Brain pericyte (primary cell): Measurements from ENCODE around the gene TNNI3.
"Not testable (repeated sequence)": the region's sequence is repeated elsewhere in the genome, so short reads cannot be mapped to it uniquely, and the experiment has no call there.

Experiments
- DNase-seq: peaks from one replicate; pipeline ENCODE4 v3.0.0-alpha.2; 2012; ENCODE audit warnings: low read depth, low spot score

The TNNI3 gene

GRCh38 chr19:55173186-55173713 is 15.7 kb upstream of the TNNI3 start:
- no peak for DNase-seq

GRCh38 chr19:55172741-55173140 is 15.2 kb upstream of the TNNI3 start:
- DNase-seq = no peak

DNA sequence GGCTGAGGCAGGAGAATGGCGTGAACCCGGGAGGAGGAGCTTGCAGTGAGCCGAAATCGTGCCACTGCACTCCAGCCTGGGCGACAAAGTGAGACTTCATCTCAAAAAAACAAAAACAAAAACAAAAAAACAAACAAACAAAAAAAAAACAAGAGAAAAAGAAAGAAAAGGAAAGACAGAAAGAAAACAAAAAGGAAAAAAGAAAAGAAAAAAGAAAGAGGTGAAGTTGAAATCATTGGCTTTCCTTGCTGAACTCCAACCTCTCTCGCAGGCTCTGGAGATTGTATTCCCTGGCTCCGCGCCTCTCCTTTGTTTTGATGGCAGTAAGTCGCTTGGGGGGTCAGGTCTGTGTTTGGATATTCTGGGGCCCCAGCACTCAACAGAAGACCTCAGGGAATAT is 14.8 kb upstream of the TNNI3 start:
- DNase-seq = not testable (repeated sequence)

- DNase-seq = no peak
Measured at GRCh38 chr19:55171440-55171839, 13.9 kb upstream of the TNNI3 start.

GRCh38 chr19:55169136-55169535 is 11.6 kb upstream of the TNNI3 start:
- DNase-seq = no peak

DNA sequence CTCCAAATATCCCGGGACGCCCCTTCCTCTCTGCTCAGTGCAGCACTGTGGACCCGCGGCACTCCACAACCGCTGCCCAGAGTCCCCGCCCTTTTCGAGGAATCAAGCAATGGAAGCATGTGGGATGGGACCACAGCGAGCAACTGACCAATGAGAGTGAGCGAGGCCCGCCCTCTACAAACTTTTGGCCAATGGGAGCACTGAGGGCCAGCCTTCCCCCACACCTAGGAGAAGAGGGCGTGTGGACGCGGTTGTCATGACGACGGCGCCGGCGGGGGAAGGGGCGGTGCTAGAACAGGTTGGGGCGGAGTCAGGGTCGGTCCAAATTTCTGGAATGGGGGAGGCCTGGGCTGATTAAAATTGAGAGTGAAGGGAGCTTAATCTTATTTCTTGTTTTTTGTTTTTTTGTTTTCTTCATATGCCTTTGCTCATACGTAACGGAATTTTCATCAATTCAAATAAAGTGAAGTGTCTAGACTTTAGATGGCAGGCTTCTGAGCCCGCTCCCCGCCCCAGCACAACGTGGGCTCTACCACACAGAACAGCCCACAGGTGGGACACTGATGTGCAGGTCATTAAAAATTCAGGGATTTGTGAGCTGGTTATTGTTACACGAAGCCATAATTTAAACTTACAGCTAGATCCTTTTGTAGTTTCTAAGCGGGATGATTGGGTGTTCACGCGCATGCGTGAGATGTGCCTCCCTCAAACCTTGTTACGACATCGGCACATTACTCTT is 9.2 kb upstream of the TNNI3 start, which contains the start of gene DNAAF3:
Gene DNAAF3 (minus strand): TSS at position 84 of the 739 bp plus-strand sequence. CDS start 200 bp downstream, outside the sequence.
- peak; percentile 84 for DNase-seq

GRCh38 chr19:55165952-55166529 is 8.5 kb upstream of the TNNI3 start:
- no peak for DNase-seq

DNA sequence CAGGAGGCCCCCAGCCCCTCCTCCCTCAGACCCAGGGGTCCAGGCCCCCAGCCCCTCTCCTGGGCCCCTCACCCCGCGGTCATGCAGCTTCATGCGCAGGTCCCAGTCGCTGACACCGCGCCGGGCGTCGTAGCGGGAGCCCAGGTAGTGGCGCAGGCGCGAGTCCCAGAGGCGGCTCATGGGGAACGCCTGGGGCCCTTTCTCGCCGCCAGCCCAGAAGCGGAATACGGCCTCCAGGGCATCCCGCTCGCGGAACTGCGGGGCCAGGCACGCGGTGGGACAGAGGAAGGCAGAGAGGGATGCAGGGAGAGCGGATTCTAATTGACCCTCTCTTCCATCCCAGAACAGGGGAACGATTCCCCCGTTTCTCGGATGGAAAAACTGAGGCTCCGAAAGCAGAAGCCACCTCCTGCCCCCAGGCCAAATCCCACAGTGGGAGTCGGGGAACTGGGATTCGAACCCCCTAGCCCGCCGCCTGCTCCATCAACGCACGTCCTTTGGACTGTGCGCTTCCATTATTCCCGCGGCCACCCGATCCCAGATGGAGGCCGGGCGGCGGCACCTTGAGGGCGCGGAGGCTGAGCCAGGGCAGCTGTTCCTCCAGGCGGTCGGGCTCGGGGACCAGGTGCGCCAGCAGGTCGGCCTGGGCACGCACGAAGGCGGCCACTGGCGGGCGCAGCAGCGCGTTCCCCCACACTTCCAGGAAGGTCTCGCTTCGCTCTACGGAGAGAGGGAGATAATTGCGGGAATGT is 4.2 kb upstream of the TNNI3 start:
- no peak for DNase-seq

GRCh38 chr19:55160986-55161365 is 3.4 kb upstream of the TNNI3 start:
- no peak for DNase-seq

DNA sequence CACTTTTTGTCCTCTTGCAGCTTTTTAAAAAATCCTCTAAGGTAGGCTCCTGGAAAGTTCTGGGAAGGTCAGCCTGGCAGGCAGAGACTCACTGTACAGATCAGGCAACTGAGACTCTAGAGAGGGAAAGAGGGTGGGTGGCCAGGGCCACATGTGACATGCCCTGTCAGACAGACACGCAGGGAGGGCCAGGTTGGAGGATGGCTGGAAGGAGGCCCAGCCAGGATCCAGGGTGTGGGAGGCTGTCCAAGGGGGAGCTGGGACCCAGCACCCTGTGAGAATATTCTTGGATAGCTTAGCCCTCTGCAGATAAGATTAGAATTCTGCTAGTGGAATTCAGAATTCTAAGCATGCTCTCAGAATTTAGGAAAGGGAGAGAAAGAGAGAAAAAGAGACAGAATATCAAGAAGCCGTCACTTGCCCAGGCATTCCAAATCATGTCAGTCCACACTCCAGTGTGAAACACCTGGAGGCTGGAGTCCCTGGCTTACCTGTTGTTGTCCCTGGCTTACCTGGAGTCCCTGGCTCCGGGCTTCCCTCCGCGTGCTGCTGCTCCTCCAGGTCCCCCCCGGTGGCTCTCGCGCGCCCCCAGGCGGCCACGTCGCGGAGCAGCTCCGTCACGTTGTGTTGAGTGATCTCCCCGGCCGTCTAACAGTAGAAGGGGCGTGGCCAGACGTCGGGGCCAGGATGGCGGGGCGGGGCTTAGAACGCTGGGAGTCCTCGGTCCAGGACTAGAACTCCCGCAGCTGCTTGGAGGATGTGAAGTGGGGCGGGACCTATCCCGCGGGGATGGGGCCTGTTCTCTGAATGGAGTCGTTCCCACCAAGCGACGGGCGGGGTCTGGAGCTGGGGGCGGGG is 2.8 kb upstream of the TNNI3 start:
- no peak for DNase-seq

DNA sequence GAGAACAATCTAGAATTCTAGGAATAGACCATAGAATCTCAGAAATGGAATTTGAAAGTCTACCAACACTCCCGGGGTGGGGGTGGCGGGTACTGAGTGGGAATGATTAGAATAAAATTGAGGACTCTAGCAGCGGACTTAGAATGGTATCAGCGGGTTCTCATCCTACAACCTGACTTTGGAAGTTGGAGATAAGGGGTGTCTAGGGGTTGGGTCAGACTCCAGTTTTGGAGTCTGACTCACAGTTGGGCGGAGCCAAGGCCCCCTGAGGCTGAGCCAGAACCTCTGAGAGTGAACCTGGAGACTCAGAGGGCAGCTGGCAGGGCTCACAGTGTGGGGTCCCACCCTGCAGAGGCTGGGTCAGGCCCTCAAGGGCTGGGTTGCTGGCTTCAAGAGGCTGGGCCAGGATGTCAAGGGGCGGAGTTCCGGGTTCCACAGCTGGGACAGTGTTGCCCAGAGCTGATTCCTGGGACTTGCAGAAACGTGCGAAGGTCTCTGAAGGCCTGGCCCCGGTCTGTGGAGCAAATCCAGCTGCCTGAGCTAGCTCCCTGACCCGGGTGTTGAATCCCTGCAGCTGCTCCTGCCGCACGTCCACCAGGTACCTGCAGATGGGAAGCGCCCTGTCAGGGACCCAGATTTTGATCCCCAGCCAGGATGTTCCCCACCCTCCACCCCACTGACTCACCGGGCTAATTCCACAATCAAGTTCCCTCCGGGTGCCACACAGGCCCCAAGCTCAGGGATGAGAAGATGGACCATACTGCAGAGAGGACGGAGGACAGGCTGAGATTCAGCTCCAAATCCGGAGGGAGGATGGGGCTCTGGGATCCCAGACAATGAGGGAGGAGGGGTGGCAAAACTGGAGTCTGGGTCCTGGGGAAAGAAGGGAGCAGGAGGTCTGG is 1.6 kb upstream of the TNNI3 start:
- DNase-seq = no peak

DNA sequence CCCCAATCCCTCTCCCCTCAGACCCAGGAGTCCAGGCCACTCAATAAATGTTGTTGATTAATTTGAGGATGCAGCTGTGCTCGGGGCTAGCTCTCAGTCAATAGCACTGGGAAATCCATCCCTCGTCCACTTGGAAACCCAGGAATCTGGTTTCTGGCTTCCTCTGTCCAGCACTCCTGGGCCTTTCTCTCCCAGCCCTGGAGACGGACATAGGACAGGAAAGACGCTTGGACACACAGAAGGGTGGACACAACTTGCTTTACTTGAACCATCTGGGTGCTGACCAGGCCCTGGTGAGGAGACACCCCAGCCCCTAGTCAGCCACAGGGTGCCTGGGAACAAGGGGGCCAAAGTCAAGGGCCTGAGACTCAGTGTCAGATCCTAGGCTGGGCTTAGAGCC is 891 bp upstream of the TNNI3 start:
- DNase-seq = no peak

DNA sequence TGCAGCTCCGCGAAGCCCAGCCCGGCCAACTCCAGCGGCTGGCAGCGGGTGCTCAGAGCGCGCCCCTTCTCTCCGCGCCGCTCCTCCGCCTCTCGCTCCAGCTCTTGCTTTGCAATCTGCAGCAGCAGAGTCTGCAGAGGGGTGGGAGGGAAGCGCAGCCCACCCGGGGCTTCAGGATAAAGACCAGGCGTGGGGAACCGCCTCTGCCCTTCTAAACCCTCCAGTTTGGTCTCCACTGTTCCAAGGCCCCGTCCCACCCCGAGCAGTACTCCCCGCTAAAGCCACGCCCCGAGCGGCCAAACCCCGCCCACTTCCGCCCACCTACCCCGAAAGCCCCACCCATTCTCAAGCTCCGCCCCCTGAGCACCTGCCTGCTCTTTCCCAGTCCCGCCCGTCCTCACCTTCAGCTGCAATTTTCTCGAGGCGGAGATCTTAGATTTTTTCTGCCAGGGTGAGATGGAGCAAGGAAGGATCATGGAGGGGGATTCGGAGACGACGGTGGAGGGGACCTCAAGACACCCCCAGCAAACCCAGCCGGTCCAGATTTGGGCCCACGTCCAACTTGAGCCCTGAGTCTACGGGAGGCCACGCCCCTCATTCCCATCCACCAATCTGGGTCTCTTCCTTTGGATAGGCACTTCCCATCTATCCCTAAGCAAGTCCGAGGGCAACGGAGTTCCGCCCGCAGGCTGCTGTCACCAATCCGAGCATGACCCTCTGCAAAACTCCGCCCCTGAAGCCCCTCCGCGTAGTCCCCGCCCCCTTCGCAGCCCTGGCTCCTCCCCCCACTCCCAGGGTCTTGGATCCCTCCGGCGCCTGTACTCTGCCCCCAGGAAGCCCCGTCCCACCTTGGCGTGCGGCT is 1.1 kb downstream of the TNNI3 start:
- no peak for DNase-seq

DNA sequence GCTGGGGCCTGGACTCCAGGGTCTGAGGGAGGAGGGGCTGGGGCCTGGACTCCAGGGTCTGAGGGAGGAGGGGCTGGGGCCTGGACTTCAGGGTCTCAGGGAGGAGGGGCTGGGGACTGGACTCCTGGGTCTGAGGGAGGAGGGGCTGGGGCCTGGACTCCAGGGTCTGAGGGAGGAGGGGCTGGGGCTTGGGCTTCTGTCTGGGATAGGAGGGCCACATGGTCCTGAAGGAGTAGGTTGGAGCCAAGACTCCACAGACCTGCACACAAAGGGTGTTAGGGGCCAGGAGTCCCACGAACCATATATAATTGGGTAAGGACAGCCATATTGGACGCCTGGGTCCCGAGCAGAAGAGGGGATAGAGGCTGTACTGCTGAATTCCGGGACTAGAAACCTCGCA is 1.7 kb downstream of the TNNI3 start:
- DNase-seq = not testable (repeated sequence)

- DNase-seq = no peak
Measured at GRCh38 chr19:55153652-55154264, 3.8 kb downstream of the TNNI3 start.

DNA sequence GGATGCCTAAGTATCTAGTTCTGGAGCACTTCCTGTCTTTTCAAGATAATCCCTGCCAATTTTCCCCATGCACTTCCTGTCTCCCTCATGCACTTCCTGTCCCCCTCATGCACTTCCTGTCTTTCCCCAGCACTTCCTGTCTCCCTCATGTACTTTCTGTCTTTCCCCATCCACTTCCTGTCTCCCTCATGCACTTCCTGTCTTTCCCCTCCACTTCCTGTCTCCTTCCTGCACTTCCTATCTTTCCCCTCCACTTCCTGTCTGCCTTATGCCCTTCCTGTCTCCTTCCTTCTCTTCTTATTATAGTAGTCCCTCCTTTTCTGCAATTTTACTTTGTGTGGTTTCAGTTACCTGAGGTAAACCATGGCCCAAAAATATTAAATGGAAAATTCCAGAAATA is 5.5 kb downstream of the TNNI3 start:
- no peak for DNase-seq

GRCh38 chr19:55149078-55150003 is 8.2 kb downstream of the TNNI3 start, which contains the start of gene TNNT1:
Gene TNNT1, minus strand, starts transcription at chr19:55149206. Its CDS starts 2,049 bp downstream, at chr19:55147157.
- no peak for DNase-seq
